Measurements from ENCODE around the gene ASAP2. TPM values are rescaled to one million over a fixed set of nuclear protein-coding genes. Genes with fewer than 3 reads are reported as not detected.

The ASAP2 gene
- total RNA-seq, 1 donor from 2014 or later: 10.0 TPM

GRCh38 chr2:9258501-9258900, 51.9 kb downstream of the ASAP2 start:
- intact Hi-C loops (cut with micrococcal nuclease): no loop called here
- TF ChIP-seq CTCF (IDR thresholded peaks at IDR 0.05; ENCODE audit: borderline replicate concordance): no peak
- H3K4me3 ChIP-seq: peak overlapping the region; percentile 46

GRCh38 chr2:9258953-9259399, 52.4 kb downstream of the ASAP2 start:
- H3K27ac ChIP-seq (replicated peaks): peak overlapping the region; percentile 90
- intact Hi-C loops (cut with micrococcal nuclease): no loop called here
- H3K36me3 ChIP-seq: no peaks in the 10 kb centered on the region
- peak; percentile 74 for DNase-seq
- H3K4me3 ChIP-seq: peak overlapping the region; percentile 46
- H3K4me1 ChIP-seq: peaks cover 96% of the 10 kb centered on the region
- no peaks in the 10 kb centered on the region for H3K27me3 ChIP-seq (ENCODE audit: low read depth)
- no peak for TF ChIP-seq CTCF (IDR thresholded peaks at IDR 0.05; ENCODE audit: borderline replicate concordance)
- no peaks in the 10 kb centered on the region for H3K9me3 ChIP-seq (replicated peaks)

More at GRCh38 chr2:9258501-9258900, 51.9 kb downstream of the ASAP2 start:
- H3K9me3 ChIP-seq (replicated peaks): no peaks in the 10 kb centered on the region
- no peaks in the 10 kb centered on the region for H3K27me3 ChIP-seq (ENCODE audit: low read depth)
- no peak for DNase-seq
- H3K4me1 ChIP-seq: peaks cover 91% of the 10 kb centered on the region
- H3K27ac ChIP-seq (replicated peaks): peak overlapping the region; percentile 90
- no peaks in the 10 kb centered on the region for H3K36me3 ChIP-seq

GRCh38 chr2:9260464-9260918, 53.9 kb downstream of the ASAP2 start:
- Histone ChIP-seq H3K27me3 (ENCODE audit: low read depth) (no peaks in the 10 kb centered on the region), H3K9me3 (replicated peaks) (no peaks in the 10 kb centered on the region), H3K27ac (replicated peaks) (peak overlapping the region; percentile 90), H3K4me3 (no peak overlapping the region), H3K4me1 (peaks cover 100% of the 10 kb centered on the region), H3K36me3 (no peaks in the 10 kb centered on the region)
- intact Hi-C loops (cut with micrococcal nuclease): loop anchor here (10.0 kb wide), 1 partner anchor 64 kb away; no protein-coding TSS in a partner anchor
- no peak for DNase-seq
- TF ChIP-seq CTCF (IDR thresholded peaks at IDR 0.05; ENCODE audit: borderline replicate concordance): no peak

- intact Hi-C loops (cut with micrococcal nuclease): loop anchor here (10.0 kb wide), 1 partner anchor 63 kb away; no protein-coding TSS in a partner anchor
- no peak for TF ChIP-seq CTCF (IDR thresholded peaks at IDR 0.05; ENCODE audit: borderline replicate concordance)
- H3K4me3 ChIP-seq: no peak overlapping the region
- peaks cover 98% of the 10 kb centered on the region for H3K4me1 ChIP-seq
- no peaks in the 10 kb centered on the region for H3K9me3 ChIP-seq (replicated peaks)
- no peaks in the 10 kb centered on the region for H3K36me3 ChIP-seq
- no peak for DNase-seq
- H3K27me3 ChIP-seq (ENCODE audit: low read depth): no peaks in the 10 kb centered on the region
- peak overlapping the region; percentile 90 for H3K27ac ChIP-seq (replicated peaks)
Measured at GRCh38 chr2:9261231-9261883, 54.7 kb downstream of the ASAP2 start.

GRCh38 chr2:9262671-9263171, 56.1 kb downstream of the ASAP2 start:
- no peaks in the 10 kb centered on the region for H3K27me3 ChIP-seq (ENCODE audit: low read depth)
- peak overlapping the region; percentile 90 for H3K27ac ChIP-seq (replicated peaks)
- intact Hi-C loops (cut with micrococcal nuclease): loop anchor here (10.0 kb wide), 1 partner anchor 62 kb away; no protein-coding TSS in a partner anchor
- H3K4me3 ChIP-seq: peak overlapping the region; percentile 19
- TF ChIP-seq CTCF (IDR thresholded peaks at IDR 0.05; ENCODE audit: borderline replicate concordance): no peak
- DNase-seq: peak; percentile 63
- no peaks in the 10 kb centered on the region for H3K36me3 ChIP-seq
- H3K4me1 ChIP-seq: peaks cover 93% of the 10 kb centered on the region
- no peaks in the 10 kb centered on the region for H3K9me3 ChIP-seq (replicated peaks)
